GM10266 (cell line): ENCODE data around the gene ZNF451.
"Not testable (repeated sequence)": the region's sequence is repeated elsewhere in the genome, so short reads cannot be mapped to it uniquely, and the experiment has no call there.

Experiments
- DNase-seq: peaks from one replicate; pipeline ENCODE4 v3.0.0; 2012; ENCODE audit errors: extremely low spot score
- TF ChIP-seq, protein P1 (sequence below): IDR thresholded peaks from 2 replicates; pipeline ENCODE4 v1.5.1; 2012; ENCODE audit warnings: mild to moderate bottlenecking, low read depth; ENCODE audit not compliant: control insufficient read depth, insufficient read depth; ENCODE audit errors: missing control alignments

ZNF451 gene

GRCh38 chr6:57089687-57090457, at the start of gene ZNF451:
ZNF451 (plus strand) TSS chr6:57090188; CDS start chr6:57090254, 66 bp downstream.
- TF ChIP-seq, protein P1, sequence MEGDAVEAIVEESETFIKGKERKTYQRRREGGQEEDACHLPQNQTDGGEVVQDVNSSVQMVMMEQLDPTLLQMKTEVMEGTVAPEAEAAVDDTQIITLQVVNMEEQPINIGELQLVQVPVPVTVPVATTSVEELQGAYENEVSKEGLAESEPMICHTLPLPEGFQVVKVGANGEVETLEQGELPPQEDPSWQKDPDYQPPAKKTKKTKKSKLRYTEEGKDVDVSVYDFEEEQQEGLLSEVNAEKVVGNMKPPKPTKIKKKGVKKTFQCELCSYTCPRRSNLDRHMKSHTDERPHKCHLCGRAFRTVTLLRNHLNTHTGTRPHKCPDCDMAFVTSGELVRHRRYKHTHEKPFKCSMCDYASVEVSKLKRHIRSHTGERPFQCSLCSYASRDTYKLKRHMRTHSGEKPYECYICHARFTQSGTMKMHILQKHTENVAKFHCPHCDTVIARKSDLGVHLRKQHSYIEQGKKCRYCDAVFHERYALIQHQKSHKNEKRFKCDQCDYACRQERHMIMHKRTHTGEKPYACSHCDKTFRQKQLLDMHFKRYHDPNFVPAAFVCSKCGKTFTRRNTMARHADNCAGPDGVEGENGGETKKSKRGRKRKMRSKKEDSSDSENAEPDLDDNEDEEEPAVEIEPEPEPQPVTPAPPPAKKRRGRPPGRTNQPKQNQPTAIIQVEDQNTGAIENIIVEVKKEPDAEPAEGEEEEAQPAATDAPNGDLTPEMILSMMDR = no peak
- peak; percentile 91 for DNase-seq

DNA sequence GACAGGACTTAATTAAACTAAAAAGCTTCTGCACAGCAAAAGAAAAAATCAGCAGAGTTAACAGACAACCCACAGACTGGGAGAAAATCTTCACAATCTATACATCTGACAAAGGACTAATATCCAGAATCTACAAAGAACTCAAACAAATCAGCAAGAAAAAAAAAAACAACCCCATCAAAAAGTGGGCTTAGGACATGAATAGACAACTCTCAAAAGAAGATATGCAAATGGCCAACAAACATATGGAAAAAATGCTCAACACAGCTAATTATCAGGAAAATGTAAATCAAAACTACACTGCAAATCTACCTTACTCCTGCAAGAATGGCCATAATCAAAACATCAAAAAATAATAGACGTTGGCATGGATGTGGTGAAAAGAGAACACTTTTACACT, 45.9 kb upstream of the ZNF451 start:
- DNase-seq = not testable (repeated sequence)

- TF ChIP-seq, protein P1 = no peak
- DNase-seq = no peak
Measured at GRCh38 chr6:57044568-57044967, 45.4 kb upstream of the ZNF451 start.

- peak; percentile 83 for DNase-seq
Measured at GRCh38 chr6:57046332-57047256, 43.4 kb upstream of the ZNF451 start, which contains the start of gene KIAA1586. KIAA1586 (plus strand) TSS chr6:57046693; CDS start chr6:57046756, 63 bp downstream.

DNA sequence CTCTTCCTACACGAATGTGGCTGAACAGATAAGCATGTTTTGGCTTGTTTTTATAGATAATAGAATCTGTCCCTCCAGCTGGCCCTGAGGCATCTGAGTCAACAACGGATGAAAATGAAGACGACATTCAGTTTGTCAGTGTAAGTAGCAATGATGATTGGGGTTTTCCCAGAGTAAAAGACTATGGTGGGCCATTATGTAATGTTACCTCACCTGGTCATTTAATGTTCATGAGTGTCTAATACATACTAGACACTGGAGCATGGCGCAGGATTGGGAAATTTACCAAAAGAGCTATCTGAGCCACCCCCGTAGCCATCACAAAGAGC, 42.8 kb upstream of the ZNF451 start:
- DNase-seq = not testable (repeated sequence)

GRCh38 chr6:57047859-57048258, 42.1 kb upstream of the ZNF451 start:
- DNase-seq = not testable (repeated sequence)

DNA sequence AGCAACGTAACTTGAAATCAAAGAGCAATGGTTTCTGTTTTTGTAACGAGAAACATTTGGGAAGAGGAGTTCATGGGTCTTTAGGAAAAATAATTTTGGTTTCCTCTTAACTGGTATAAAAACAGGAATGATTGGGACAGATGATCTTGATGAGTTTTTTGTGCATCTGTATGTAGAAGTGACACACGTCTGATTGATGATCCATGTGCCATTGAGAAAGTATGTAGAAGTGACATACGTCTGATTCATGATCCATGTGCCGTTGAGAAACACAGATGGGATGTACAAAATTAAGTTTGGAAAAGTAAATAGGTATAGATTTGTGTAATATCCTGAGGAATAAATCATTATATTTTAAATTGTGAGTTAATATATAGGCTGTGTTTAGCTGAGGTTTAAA, 41.4 kb upstream of the ZNF451 start:
- DNase-seq = no peak
- TF ChIP-seq, protein P1 = no peak

DNA sequence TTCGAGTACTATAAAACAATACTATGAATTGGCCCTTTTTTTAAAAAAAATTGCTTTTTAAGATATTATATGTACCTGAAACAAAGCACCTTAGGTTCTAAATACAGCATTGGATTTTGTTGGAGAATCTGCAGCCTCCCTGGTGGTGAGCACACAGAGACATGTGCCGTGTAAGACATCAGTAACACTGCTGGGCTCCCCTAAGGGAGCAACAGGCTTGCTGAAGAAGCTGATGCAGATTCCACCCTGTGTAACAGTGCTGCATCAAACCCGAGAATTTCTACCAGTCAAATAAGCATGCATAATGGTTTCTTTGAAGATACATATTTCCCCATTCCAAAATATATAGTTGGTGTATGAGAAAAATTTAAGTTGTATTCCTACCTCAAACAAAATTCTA, 26.1 kb upstream of the ZNF451 start:
- TF ChIP-seq, protein P1 = no peak
- no peak for DNase-seq

DNA sequence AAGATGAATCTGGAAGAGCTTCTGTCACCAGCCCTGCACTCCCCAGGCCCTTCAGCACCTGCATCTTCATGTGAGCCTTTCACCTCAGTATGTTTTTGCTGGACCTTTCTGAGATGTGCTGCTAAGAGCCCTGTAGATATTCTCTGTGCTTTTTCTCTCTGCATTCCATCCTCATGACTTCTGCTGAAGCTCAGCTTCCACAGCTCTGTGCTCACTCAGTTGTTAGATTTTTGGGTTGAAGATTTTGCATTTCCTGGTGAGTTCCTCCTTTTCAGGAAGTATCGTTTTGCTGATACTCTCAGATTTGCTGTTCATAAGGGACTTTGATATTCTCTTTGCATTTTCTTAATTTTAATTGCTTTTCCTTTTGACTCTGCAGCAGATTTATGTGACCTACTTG, 25.2 kb upstream of the ZNF451 start:
- TF ChIP-seq, protein P1 = no peak
- no peak for DNase-seq
